ENCODE measurements around the gene PHLDA2. TPM values are rescaled to one million over a fixed set of nuclear protein-coding genes. Genes with fewer than 3 reads are reported as not detected.

The PHLDA2 gene
- total RNA-seq, 1 experiment from 2014 or later = 309 TPM

DNA sequence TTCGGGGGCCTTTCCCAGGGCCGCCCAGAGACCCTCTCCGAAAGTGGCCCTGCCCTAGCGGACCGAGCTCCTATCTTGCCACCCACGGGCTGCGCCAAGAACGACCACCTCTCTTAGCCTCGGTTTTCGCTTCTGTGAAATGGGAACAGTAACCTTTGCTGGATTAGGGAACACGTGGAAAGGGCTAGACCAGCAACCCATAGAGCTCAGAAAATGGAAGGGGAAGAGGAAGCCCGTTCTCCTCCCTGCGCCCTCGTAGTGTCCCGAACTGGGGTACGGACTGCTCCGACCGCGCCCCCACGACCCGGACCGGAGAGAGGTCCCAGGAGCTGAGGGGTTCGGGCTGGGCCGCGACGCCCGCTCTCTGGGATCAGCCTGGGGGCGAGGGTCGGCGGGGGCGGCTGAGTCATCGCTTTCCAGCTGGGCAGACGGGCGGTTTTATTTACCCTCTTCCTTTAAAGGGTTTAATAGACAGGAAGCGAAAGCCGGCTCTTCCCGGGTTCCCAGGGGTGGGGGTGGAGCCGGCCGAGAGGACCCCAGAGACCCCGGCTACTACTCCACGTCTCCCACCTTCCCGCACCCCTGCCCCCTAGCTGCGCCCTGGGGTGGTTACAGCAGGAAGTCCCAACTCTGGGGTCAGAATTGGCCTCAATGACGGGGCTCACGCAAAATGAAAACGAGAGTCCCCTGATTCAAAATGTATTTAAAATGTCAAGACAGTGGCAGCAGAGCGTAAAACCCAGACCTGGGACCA, 907 bp upstream of the PHLDA2 start:
- peak; percentile 46 for DNase-seq (ENCODE audit: low read depth, low spot score)
- Histone ChIP-seq H3K4me3 (replicated peaks in 1 of 2; ENCODE audit: low read depth in 1 of 2, low read length in 2 of 2) (peak overlapping the region; percentile 61 to 93), H3K27ac (ENCODE audit: low read depth, low read length) (peak overlapping the region; percentile 99), H2AFZ (ENCODE audit: low read depth, low read length, poor library complexity, severe bottlenecking) (no peak overlapping the region), H3K36me3 (ENCODE audit: control insufficient read depth in 1 of 2, insufficient read depth in 2 of 2, low read length in 2 of 2) (peaks cover 0 to 15% of the 10 kb centered on the region in 2 experiments; a peak in 2 of 4 replicates), H3K4me2 (ENCODE audit: low read length) (peak overlapping the region; percentile 89), H3K9ac (ENCODE audit: low read length) (peak overlapping the region; percentile 97), H3K4me1 (ENCODE audit: control insufficient read depth in 1 of 2, insufficient read depth in 2 of 2, low read length in 2 of 2) (peaks cover 43 to 76% of the 10 kb centered on the region in 2 experiments), H3K27me3 (ENCODE audit: insufficient read depth, low read length) (no peaks in the 10 kb centered on the region), H3K79me2 (ENCODE audit: insufficient read depth, low read length) (peaks cover 30% of the 10 kb centered on the region), H3K9me2 (ENCODE audit: insufficient read depth) (no peaks in the 10 kb centered on the region), H4K20me1 (ENCODE audit: insufficient read depth) (peaks cover 14% of the 10 kb centered on the region; the same call in 1 of the 2 replicates), H3K9me3 (ENCODE audit: control insufficient read depth in 1 of 2, insufficient read depth in 1 of 2, low read depth in 1 of 2, low read length in 2 of 2) (no peaks in the 10 kb centered on the region)
- ChIA-PET CTCF (interaction anchor here (0.7 to 2.4 kb wide), 16 partner anchors 10 to 509 kb away, joined by 3 to 58 read pairs (median 6); partner anchors contain the start of gene NAP1L4), RAD21 (ENCODE audit: low non-redundant PET in 1 of 2, low total read pairs in 2 of 2, uncharacterized antibody in 2 of 2, unreplicated experiment in 2 of 2) (interaction anchor here (0.6 to 2.7 kb wide), 11 partner anchors 26 to 399 kb away, joined by 3 to 11 read pairs (median 3); no protein-coding TSS in a partner anchor), POLR2A (interaction anchor here (0.9 to 4.5 kb wide), 16 partner anchors 10 to 397 kb away, joined by 3 to 50 read pairs (median 7); partner anchors contain the start of gene CDKN1C)
- intact Hi-C loops (cut with micrococcal nuclease) = loop anchor here (1.0 to 5.0 kb wide), 5 partner anchors 37 to 398 kb away; partner anchors contain the start of gene MRGPRG
- ATAC-seq = peak; percentile 26
- TF ChIP-seq CEBPB (IDR thresholded peaks at IDR 0.05; ENCODE audit: low read depth) = no peak
- peak; percentile 16; the same call in 1 of the 2 replicates for TF ChIP-seq ZFX (IDR thresholded peaks at IDR 0.05)
- no peak for TF ChIP-seq JUND (IDR thresholded peaks at IDR 0.05)
- TF ChIP-seq POLR2A (IDR thresholded peaks at IDR 0.05; ENCODE audit: borderline replicate concordance, extremely low read depth, insufficient read depth, insufficient read length) = peak; percentile 26
- no peak for TF ChIP-seq EZH2phosphoT487 (IDR thresholded peaks at IDR 0.05; ENCODE audit: borderline replicate concordance)
- peak; percentile 56 for TF ChIP-seq TCF7L2 (IDR thresholded peaks at IDR 0.05; ENCODE audit: borderline replicate concordance, extremely low read depth, insufficient read depth, insufficient read length)
- TSS peak; percentile 72 for BruUV-seq (replicated peaks)

DNA sequence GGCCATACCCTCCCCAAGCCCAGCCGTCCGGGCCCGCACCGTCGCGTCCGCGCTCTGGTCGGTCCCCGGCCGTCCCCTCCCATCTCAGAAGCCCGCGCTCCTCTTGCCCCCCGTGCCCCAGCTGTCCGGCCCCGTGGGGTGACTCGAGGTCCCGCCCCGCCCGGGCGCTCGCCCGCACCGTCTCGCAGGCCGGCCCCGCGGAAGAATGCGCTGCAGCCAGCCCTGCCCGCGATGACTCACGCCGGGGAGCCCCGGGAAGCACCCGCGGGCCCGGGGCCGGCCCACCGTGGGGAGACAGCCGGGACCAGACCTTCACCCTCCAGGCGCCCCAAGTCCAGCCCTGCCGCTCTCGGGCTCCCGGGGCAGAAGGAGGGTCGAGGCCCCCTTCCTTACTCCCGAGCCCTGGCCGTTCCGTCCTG, 320 bp upstream of the PHLDA2 start:
- TF ChIP-seq CEBPB (IDR thresholded peaks at IDR 0.05; ENCODE audit: low read depth) (no peak), YY1 (IDR thresholded peaks at IDR 0.05; ENCODE audit: extremely low read depth, insufficient replicate concordance, low read depth, low read length) (no peak), ZFX (IDR thresholded peaks at IDR 0.05) (peak; percentile 37; the same call in 1 of the 2 replicates)
- H3K27me3 ChIP-seq (ENCODE audit: insufficient read depth, low read length) = no peaks in the 10 kb centered on the region
- peaks cover 14% of the 10 kb centered on the region; the same call in 1 of the 2 replicates for H4K20me1 ChIP-seq (ENCODE audit: insufficient read depth)
- intact Hi-C loops (cut with micrococcal nuclease) = loop anchor here (5.0 kb wide), 1 partner anchor 288 kb away; the partner anchor contains the start of gene MRGPRG
- no peaks in the 10 kb centered on the region for H3K9me2 ChIP-seq (ENCODE audit: insufficient read depth)
- peaks cover 0 to 15% of the 10 kb centered on the region in 2 experiments; a peak in 2 of 4 replicates for H3K36me3 ChIP-seq (ENCODE audit: control insufficient read depth in 1 of 2, insufficient read depth in 2 of 2, low read length in 2 of 2)
- ChIA-PET POLR2A (interaction anchor here (0.9 to 4.5 kb wide), 17 partner anchors 9 to 396 kb away, joined by 3 to 50 read pairs (median 7); partner anchors contain the start of gene CDKN1C), RAD21 (ENCODE audit: low non-redundant PET in 1 of 2, low total read pairs in 2 of 2, uncharacterized antibody in 2 of 2, unreplicated experiment in 2 of 2) (interaction anchor here (0.6 to 2.7 kb wide), 9 partner anchors 25 to 398 kb away, joined by 3 to 11 read pairs (median 4); no protein-coding TSS in a partner anchor), CTCF (interaction anchor here (0.7 to 2.4 kb wide), 16 partner anchors 11 to 509 kb away, joined by 3 to 58 read pairs (median 6); partner anchors contain the start of gene NAP1L4)
- peaks cover 49 to 82% of the 10 kb centered on the region in 2 experiments for H3K4me1 ChIP-seq (ENCODE audit: control insufficient read depth in 1 of 2, insufficient read depth in 2 of 2, low read length in 2 of 2)
- H3K4me3 ChIP-seq (replicated peaks in 1 of 2; ENCODE audit: low read depth in 1 of 2, low read length in 2 of 2) = peak overlapping the region; percentile 61 to 93
- ATAC-seq (peak; percentile 52), DNase-seq (ENCODE audit: low read depth, low spot score) (peak; percentile 52)
- BruUV-seq (replicated peaks) = no TSS peak
- H3K9me3 ChIP-seq (ENCODE audit: control insufficient read depth in 1 of 2, insufficient read depth in 1 of 2, low read depth in 1 of 2, low read length in 2 of 2) = no peaks in the 10 kb centered on the region
- peak overlapping the region; percentile 89 for H3K4me2 ChIP-seq (ENCODE audit: low read length)
- H3K79me2 ChIP-seq (ENCODE audit: insufficient read depth, low read length) = peaks cover 30% of the 10 kb centered on the region
- peak overlapping the region; percentile 97 for H3K9ac ChIP-seq (ENCODE audit: low read length)
- H2AFZ ChIP-seq (ENCODE audit: low read depth, low read length, poor library complexity, severe bottlenecking) = no peak overlapping the region
- H3K27ac ChIP-seq (ENCODE audit: low read depth, low read length) = peak overlapping the region; percentile 99
